HG03432 (cell line): ENCODE results near the gene FOXO3.

Source experiments
- ATAC-seq: cut with Tn5 transposase; IDR thresholded peaks from one replicate; pipeline ENCODE4 v1.9.1; 2021; ENCODE audit warnings: mild to moderate bottlenecking, moderate library complexity; ENCODE audit not compliant: unreplicated experiment

FOXO3 gene

DNA sequence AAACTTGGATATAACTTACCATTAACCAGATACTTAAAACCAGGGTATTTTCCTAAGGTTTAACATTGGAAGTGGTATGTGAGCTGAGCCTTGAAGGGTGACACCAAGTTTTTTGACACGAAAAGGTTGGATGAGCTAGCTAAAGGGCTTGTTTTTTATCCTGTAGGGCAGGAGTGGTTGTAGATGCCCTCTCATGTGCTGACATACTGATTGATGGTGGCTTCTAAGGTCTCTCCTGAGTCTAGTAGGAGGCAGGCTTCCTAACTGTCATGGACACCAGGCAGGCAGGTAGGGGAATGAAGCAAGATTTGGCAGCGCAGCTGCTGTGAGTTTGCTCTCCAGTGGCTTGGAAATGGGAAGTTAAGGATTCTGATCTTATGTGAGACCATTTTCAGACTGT, 66.1 kb downstream of the FOXO3 start:
- no peak for ATAC-seq

- ATAC-seq, result no peak
Measured at GRCh38 chr6:108627692-108628550, 67.2 kb downstream of the FOXO3 start.

DNA sequence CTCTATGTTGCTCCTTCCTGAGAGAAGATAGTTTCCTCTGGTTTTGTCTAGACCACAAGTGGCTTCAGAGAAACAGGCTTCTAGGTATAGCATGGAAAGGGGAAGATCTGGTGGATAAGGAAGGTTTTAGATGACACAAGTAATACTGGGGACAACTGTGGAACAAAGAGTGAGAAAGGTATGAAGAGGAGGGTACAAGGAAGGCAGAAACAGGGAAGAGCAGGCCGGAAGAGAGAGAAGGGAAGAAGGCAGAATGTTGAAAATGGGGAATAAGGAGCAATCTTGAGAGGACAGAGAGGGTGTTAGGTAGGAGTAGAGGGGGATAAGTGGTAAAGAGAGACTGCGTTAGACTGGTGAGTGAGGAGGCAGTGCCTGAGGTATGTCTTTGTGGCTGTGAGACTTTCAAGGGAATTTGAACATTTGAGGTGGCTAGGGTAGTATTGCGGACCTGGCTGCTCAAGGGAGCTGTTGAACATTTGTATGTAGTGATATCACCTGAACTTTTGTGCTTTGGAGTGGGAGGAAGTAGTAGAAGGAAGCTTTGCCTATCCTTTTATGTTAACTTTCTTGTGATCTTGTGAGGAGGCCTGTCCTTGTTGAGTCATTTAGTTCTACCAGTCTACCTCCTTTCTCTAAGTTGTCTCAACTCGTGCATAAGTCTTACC, 69.5 kb downstream of the FOXO3 start:
- ATAC-seq, result no peak

DNA sequence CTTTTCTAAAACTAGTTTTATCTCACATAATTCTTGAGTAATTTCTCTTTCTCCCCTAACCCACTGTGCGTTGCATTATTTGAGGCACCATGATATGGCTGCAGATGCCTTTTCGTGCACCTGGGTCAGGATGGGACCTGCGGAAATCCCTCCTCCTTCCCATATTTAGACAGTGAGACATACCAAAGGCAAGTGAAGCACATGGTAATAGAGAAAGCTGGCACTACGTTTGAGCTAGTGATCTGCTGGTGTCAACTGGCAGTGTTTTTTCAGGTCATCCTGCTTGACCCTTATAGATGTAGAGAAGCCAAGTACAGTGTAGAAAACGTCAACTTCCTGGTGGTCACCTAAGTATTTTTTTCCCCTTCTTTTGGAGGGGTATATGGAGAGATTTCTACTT, 71.7 kb downstream of the FOXO3 start:
- ATAC-seq, result no peak

GRCh38 chr6:108633436-108633835, 72.7 kb downstream of the FOXO3 start:
- no peak for ATAC-seq

- ATAC-seq, result no peak
Measured at GRCh38 chr6:108635505-108636226, 74.9 kb downstream of the FOXO3 start.

DNA sequence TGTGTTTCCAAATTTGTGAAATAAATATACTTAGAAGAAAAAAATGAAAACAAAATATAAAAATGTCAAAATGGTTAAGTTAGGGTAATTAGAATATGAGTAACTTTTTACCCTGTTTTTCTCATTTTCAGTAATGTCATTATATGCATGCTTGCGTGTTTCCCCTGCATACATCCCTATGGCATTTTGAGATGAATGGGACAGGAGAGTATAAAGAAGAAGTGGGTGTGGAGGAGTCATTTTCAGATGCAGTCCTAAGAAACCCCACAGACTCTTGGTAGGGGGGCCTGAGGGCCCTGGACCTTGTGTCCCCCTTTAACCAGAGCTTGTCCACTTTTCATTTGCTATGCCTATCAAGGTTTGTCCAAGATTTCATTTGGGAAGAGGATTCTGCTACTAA, 77.2 kb downstream of the FOXO3 start:
- no peak for ATAC-seq

DNA sequence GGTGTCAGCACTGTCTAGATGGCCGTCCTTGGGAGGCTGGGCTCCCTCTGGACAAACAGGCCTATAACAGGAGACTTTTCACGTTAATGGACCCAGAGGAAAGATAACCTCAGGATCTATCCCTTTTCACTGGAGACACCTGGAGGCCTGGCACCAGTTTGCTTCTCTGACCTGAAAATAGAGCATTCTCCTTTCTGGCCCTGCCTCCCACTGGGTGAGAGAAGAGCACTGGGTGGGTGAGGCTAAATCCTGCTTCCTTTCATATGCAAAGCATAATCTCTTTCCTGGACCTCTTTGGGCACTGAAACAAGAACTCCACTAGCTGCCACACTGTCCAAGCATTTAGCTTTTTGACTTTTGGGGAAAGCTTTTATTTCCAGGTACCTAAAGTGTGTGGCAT, 78.3 kb downstream of the FOXO3 start:
- ATAC-seq, result no peak

DNA sequence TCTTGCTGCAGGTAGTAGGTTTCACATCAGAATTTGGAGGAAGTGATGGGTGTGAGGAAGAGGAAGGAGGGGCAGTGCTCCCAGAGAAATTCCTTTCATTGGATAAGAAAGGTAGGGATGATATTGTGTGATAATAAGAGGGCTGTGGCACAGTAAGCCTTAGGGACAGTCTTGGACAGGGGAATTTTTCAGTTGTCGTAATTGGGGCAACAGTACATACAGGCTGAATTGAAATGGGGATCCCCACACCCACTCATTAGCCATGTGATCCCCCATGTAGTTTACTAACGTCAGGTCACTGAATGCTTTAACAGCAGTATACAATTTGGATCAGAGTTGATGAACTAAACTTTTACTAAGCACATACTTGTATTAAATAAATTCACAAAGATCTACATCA, 79.4 kb downstream of the FOXO3 start:
- ATAC-seq, result no peak

GRCh38 chr6:108643184-108643583, 82.5 kb downstream of the FOXO3 start:
- ATAC-seq, result no peak

GRCh38 chr6:108644252-108644651, 83.5 kb downstream of the FOXO3 start:
- no peak for ATAC-seq

DNA sequence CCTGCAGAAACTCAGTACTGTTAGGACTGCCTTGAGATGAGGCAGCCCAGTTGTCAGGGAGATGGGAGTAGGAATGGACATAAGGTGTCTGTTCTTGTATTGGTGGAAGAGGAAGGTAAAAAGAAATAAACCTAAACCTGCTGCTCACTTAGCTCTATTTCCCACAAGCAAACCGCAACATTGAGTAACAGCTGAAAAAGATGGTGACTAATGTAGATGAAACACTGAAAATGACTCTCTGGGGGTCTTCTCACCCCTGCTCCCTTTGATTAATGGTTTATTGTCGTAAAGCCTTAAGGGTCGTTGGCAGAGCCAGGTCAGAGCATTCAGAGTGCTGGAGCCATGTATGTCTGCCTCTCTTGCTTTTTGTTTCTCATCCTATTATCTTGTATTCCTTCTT, 87.5 kb downstream of the FOXO3 start:
- ATAC-seq, result no peak

DNA sequence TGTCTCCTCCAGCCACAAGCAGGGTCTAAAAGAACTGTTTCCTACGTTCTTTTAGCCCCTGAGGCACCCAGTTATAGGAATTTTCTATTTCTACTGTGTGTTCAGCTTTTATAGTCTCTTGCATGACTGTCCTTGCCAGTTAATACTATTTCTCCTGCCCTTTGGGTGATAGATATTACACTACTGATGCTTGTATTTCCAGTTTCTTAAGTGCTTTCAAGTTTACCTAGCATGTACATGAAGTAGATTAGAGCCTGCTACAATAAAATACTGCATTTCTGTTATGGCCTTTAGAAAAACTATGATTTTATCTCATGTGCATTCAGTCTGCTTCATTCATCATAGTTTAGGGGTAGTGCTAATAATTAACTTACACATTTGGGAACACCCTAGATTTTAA, 89.6 kb downstream of the FOXO3 start:
- ATAC-seq, result no peak

DNA sequence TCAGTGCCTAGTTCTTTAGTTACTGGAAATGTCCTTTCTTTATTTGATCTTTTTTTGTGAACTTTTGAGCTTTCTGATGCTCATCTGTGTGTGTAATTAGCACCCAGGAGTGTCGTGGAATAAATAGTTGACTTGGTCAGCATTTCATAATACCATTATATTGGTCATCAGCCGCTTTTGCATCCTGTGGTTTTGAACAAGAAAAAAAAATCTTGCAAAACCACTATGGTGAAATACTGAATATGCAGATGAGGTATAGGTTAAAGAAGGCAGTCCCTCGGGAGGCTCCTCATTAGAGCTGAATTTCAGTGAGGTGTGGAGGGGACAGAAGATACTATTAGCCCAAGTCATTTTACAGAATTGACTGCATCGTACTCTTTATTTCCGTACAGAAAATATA, 90.1 kb downstream of the FOXO3 start:
- no peak for ATAC-seq

GRCh38 chr6:108651340-108652227, 90.9 kb downstream of the FOXO3 start:
- ATAC-seq, result no peak

- ATAC-seq, result no peak
Measured at GRCh38 chr6:108652375-108652774, 91.7 kb downstream of the FOXO3 start.

DNA sequence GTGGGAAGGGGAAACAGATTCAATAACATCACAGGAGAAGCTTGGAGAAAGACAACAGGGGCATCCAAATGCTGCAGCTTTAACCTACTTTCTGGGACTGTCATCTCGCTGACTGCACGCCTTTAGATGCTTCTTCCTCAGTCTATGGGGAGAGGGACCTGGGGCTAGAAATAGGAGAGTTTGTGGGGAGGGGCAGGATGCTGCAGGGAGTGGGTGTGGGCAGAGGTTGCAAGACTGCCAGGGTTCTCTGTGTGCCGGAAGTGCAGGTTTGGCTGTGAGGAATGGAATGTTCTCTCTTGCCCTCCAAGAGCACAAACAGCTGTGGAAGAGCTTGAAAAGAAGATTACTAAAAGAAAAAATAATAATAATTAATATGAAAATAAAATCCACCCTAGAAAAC, 93.2 kb downstream of the FOXO3 start:
- ATAC-seq, result no peak

DNA sequence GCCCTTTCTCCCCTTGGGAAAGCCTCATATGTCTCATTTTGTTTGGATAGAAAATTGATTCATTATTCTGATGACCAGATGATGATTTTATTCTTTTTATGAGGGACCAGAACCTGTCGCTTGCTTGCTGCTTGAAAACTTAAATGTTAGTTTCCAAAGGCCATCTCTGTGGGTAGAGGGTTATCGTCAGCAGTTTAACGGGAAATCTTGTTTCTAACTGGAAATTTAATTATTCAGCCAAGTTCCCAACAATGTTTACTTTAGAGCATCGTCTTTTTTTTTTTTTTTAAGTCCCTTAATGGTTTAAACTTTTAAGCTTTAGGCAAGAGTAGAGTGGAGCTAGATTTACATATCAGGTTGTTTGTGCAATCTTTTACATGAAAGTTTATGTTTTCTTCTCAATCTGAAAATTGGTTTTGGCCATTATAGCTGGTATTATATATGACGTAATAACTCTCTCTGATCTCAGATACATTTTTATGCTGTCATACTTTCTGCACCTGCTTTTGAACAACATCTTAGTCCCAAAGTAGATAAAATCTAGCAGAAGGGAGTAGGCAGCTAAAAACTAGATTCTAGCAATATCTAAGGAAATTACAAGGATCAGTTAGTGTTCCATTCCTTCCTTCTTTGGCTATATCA, 93.9 kb downstream of the FOXO3 start:
- ATAC-seq, result no peak

GRCh38 chr6:108655806-108656651, 95.3 kb downstream of the FOXO3 start:
- ATAC-seq, result no peak
